ENCODE measurements around the gene TCEAL1. TPM values are rescaled to one million over a fixed set of nuclear protein-coding genes. Genes with fewer than 3 reads are reported as not detected.
A peak's percentile ranks its signal among the peaks of the same experiment; 100 is the strongest.

The TCEAL1 gene
- total RNA-seq, 1 donor from 2014 or later, result 93.1 TPM

DNA sequence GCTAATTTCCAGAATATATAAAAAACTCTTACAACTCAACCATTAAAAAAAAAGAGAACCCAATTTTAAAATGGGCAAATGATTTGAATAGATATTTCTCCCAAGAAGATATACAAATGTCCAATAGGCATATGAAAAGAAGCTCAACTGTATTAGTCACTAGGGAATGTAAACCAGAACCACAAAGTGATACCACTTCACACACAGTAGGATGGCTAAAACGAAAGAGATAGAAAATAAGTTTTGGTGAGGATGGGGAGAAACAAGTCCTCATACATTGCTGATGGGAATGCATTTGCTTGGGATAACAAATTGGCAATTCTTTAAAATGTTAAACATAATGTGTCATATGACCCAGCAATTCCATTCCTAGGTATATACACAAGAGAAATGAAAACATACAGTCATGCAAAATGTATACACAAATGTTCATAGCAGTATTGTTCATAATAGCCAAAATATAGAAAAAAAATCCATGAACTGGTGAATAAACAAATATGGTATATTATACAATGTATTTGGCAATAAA lies 15.3 kb upstream of the TCEAL1 start:
- H3K27ac ChIP-seq, result no peak overlapping the region
- TF ChIP-seq CTCF (IDR thresholded peaks at IDR 0.05) (no peak), POLR2A (IDR thresholded peaks at IDR 0.05) (no peak), POLR2AphosphoS5 (IDR thresholded peaks at IDR 0.05; ENCODE audit: insufficient read depth in 1 of 2, low read depth in 1 of 2) (no peak)

GRCh38 chrX:103614999-103615398 lies 13.8 kb upstream of the TCEAL1 start:
- H3K4me3 ChIP-seq, result no peak overlapping the region
- intact Hi-C loops (cut with DNase I), result no loop called here
- TF ChIP-seq POLR2A (IDR thresholded peaks at IDR 0.05), result no peak
- TF ChIP-seq CTCF (IDR thresholded peaks at IDR 0.05), result no peak
- TF ChIP-seq POLR2AphosphoS5 (IDR thresholded peaks at IDR 0.05; ENCODE audit: insufficient read depth in 1 of 2, low read depth in 1 of 2), result no peak
- DNase-seq (ENCODE audit: extremely low spot score in 2 of 2), result no peak
- no peak overlapping the region for H3K27ac ChIP-seq
- H3K36me3 ChIP-seq, result no peaks in the 10 kb centered on the region
- no peaks in the 10 kb centered on the region for H3K27me3 ChIP-seq
- H3K4me1 ChIP-seq, result no peaks in the 10 kb centered on the region
- no peaks in the 10 kb centered on the region for H3K9me3 ChIP-seq

More for the DNA sequence above, 15.3 kb upstream of the TCEAL1 start:
- intact Hi-C loops (cut with DNase I), result no loop called here
- DNase-seq (ENCODE audit: extremely low spot score in 2 of 2), result no peak
- Histone ChIP-seq H3K4me3 (no peak overlapping the region), H3K36me3 (no peaks in the 10 kb centered on the region), H3K27me3 (no peaks in the 10 kb centered on the region), H3K9me3 (no peaks in the 10 kb centered on the region), H3K4me1 (peaks cover 5% of the 10 kb centered on the region)

DNA sequence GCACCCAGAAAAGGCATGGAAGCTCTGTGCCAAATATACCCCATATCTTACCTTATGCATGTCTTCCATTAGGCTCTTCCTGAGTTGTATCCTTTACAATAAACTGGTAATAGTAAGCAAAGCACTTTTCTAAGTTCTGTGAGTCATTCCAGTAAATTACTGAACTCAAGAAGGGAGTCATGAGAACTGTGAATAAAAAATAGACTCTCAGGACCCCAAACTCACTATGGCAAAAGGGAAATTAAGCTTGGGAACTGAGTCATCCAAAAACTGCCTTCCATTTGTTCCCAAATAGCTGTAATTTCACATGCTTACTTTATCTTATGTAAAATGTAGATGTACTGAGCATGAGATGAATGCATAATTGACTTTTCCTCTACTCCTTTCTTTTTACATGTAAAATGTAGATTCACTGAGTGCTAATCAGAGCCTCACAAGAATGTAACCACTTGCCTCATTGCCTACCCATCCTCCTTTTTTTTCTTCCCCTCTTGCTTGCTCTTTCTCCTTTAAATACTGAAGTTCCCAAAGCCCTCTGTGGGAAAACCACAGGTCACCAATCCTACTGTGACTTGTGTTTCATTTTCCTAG lies 12.9 kb upstream of the TCEAL1 start:
- H3K36me3 ChIP-seq, result no peaks in the 10 kb centered on the region
- H3K4me1 ChIP-seq, result no peaks in the 10 kb centered on the region
- no peak overlapping the region for H3K27ac ChIP-seq
- no peak overlapping the region for H3K4me3 ChIP-seq
- no peaks in the 10 kb centered on the region for H3K9me3 ChIP-seq
- no peak for DNase-seq (ENCODE audit: extremely low spot score in 2 of 2)
- TF ChIP-seq POLR2A (IDR thresholded peaks at IDR 0.05) (no peak), POLR2AphosphoS5 (IDR thresholded peaks at IDR 0.05; ENCODE audit: insufficient read depth in 1 of 2, low read depth in 1 of 2) (no peak)
- no peaks in the 10 kb centered on the region for H3K27me3 ChIP-seq
- intact Hi-C loops (cut with DNase I), result no loop called here

- intact Hi-C loops (cut with DNase I), result no loop called here
- Histone ChIP-seq H3K9me3 (no peaks in the 10 kb centered on the region), H3K4me3 (no peak overlapping the region), H3K36me3 (no peaks in the 10 kb centered on the region), H3K27me3 (no peaks in the 10 kb centered on the region), H3K27ac (no peak overlapping the region), H3K4me1 (no peaks in the 10 kb centered on the region)
- no peak for TF ChIP-seq POLR2AphosphoS5 (IDR thresholded peaks at IDR 0.05; ENCODE audit: insufficient read depth in 1 of 2, low read depth in 1 of 2)
- TF ChIP-seq POLR2A (IDR thresholded peaks at IDR 0.05), result no peak
- no peak for TF ChIP-seq CTCF (IDR thresholded peaks at IDR 0.05)
- DNase-seq (ENCODE audit: extremely low spot score in 2 of 2), result no peak
Measured at GRCh38 chrX:103616676-103617186, 12.0 kb upstream of the TCEAL1 start.

DNA sequence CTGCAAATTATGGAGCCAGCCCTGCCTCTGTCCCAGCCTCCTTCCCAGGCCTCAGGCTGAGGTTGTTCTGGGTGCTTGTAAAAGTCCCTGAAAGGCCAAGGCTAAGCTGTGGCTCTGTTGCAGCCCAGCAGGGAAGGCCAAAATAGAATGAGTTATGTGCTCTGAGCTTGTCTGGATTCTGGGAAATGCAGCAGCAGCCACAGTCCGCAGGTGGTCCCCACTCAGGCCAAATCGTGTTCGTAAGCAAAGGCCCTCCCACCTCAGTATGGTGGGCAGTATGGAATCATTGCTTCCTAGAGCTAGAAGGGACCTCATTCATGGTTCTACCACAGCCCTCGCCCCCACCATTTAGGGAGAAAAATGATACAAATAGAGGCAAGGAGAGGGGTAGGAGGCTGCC lies 4.7 kb upstream of the TCEAL1 start:
- H3K36me3 ChIP-seq, result no peaks in the 10 kb centered on the region
- H3K9me3 ChIP-seq, result no peaks in the 10 kb centered on the region
- TF ChIP-seq POLR2AphosphoS5 (IDR thresholded peaks at IDR 0.05; ENCODE audit: insufficient read depth in 1 of 2, low read depth in 1 of 2) (no peak), POLR2A (IDR thresholded peaks at IDR 0.05) (no peak), CTCF (IDR thresholded peaks at IDR 0.05) (no peak)
- H3K4me1 ChIP-seq, result peaks cover 12% of the 10 kb centered on the region
- no peak overlapping the region for H3K4me3 ChIP-seq
- H3K27me3 ChIP-seq, result no peaks in the 10 kb centered on the region
- no peak for DNase-seq (ENCODE audit: extremely low spot score in 2 of 2)
- peak overlapping the region; percentile 98 for H3K27ac ChIP-seq
- intact Hi-C loops (cut with DNase I), result no loop called here

Data from vagina (tissue), 2 donors.